Astrocyte of the hippocampus (primary cell): ENCODE results near the gene ASCL1.

Experiments
- DNase-seq: peaks from one replicate; pipeline ENCODE4 v3.0.0; 2011; ENCODE audit warnings: low read depth, low spot score

Gene ASCL1

GRCh38 chr12:102957339-102958050 is at the start of gene ASCL1:
Gene ASCL1, plus strand, starts transcription at chr12:102957674. Its CDS starts 571 bp downstream, at chr12:102958245.
- peak; percentile 67 for DNase-seq

- DNase-seq, result no peak
Observed at GRCh38 chr12:102907918-102908317, 49.6 kb upstream of the ASCL1 start.

GRCh38 chr12:102910137-102910536 is 47.3 kb upstream of the ASCL1 start:
- DNase-seq, result no peak

- DNase-seq, result no peak
Observed at GRCh38 chr12:102910792-102911191, 46.7 kb upstream of the ASCL1 start.

GRCh38 chr12:102911320-102911719 is 46.2 kb upstream of the ASCL1 start:
- DNase-seq, result no peak

- no peak for DNase-seq
Observed at GRCh38 chr12:102912258-102912657, 45.2 kb upstream of the ASCL1 start.

- no peak for DNase-seq
Observed at GRCh38 chr12:102913453-102914226, 43.8 kb upstream of the ASCL1 start.

GRCh38 chr12:102916252-102917025 is 41.0 kb upstream of the ASCL1 start:
- DNase-seq, result no peak

GRCh38 chr12:102917026-102917787 is 40.3 kb upstream of the ASCL1 start, which contains the start of gene PAH:
Gene PAH, minus strand, starts transcription at chr12:102917244. Its CDS starts 114 bp downstream, at chr12:102917130.
- DNase-seq, result peak; percentile 2

GRCh38 chr12:102918840-102919239 is 38.6 kb upstream of the ASCL1 start:
- no peak for DNase-seq

GRCh38 chr12:102920271-102920670 is 37.2 kb upstream of the ASCL1 start:
- DNase-seq, result no peak

GRCh38 chr12:102921240-102921639 is 36.2 kb upstream of the ASCL1 start:
- DNase-seq, result no peak

- DNase-seq, result no peak
Observed at GRCh38 chr12:102927220-102927619, 30.3 kb upstream of the ASCL1 start.

GRCh38 chr12:102933168-102933567 is 24.3 kb upstream of the ASCL1 start:
- DNase-seq, result no peak

GRCh38 chr12:102939059-102939458 is 18.4 kb upstream of the ASCL1 start:
- no peak for DNase-seq

GRCh38 chr12:102939670-102940222 is 17.7 kb upstream of the ASCL1 start:
- no peak for DNase-seq

GRCh38 chr12:102946042-102946441 is 11.4 kb upstream of the ASCL1 start:
- no peak for DNase-seq

- DNase-seq, result peak; percentile 70
Observed at GRCh38 chr12:102948941-102949352, 8.5 kb upstream of the ASCL1 start.

GRCh38 chr12:102950107-102950949 is 7.1 kb upstream of the ASCL1 start:
- DNase-seq, result peak; percentile 26
